ENCODE measurements around the gene UBR1.

DNA sequence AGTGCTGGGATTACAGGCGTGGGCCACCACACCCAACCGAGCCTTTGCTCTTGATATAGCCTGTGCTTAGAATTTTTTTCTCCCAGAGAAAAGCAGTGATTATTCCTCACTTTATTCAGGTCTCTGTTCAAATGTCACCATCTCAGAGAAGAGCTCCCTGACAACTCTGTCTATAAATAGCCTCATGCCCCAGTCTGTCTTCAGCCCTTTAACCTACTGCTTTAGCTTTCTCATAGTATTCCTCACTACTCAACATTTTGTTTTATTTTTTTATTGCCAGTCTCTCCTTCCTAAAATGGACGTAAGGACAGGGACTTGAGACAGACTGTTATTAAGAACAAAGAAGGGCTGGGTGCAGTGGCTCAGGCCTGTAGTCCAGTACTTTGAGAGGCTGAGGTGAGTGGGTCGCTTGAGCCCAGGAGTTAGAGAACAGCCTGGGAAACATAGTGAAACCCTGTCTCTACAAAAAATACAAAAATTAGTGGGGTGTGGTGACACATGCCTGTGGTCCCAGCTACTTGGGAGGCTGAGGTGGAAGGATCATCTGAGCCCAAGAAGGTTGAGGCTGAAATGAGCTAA lies 106.5 kb downstream of the UBR1 start:
- no peak for TF ChIP-seq CTCF (IDR thresholded peaks at IDR 0.05)
- TF ChIP-seq POLR2A (IDR thresholded peaks at IDR 0.05): no peak
- TF ChIP-seq POLR2AphosphoS5 (IDR thresholded peaks at IDR 0.05): no peak

Data from prostate gland (tissue), 2 donors.